T-helper 2 cell (primary cell): ENCODE measurements around the gene PCDHGA4.
A peak's percentile ranks its signal among the peaks of the same experiment; 100 is the strongest.
"Not testable (repeated sequence)": the region's sequence is repeated elsewhere in the genome, so short reads cannot be mapped to it uniquely, and the experiment has no call there.

ENCODE experiments used
- DNase-seq, 5 experiments: peaks; one replicate each; pipeline versions ENCODE4 v3.0.0 to v3.0.0-alpha.2; 2012 to 2022

Gene PCDHGA4

GRCh38 chr5:141384471-141385267, 29.8 kb downstream of the PCDHGA4 start:
- no peak for DNase-seq

- DNase-seq = peak in 1 of 5 experiments; percentile 30
Observed at GRCh38 chr5:141387557-141388311, 32.9 kb downstream of the PCDHGA4 start, which contains the start of gene PCDHGB4. Gene PCDHGB4, plus strand, starts transcription at chr5:141387698. Its CDS starts 187 bp downstream, at chr5:141387885.

- DNase-seq = no peak
Observed at GRCh38 chr5:141388661-141389060, 33.8 kb downstream of the PCDHGA4 start.

- DNase-seq = no peak
Observed at GRCh38 chr5:141389153-141390042, 34.6 kb downstream of the PCDHGA4 start.

- DNase-seq = peak in 1 of 5 experiments; percentile 14
Observed at GRCh38 chr5:141392429-141393198, 37.8 kb downstream of the PCDHGA4 start, which contains the start of gene PCDHGA8. Gene PCDHGA8, plus strand, starts transcription at chr5:141392633. Its CDS starts 181 bp downstream, at chr5:141392814.

GRCh38 chr5:141393267-141393666, 38.4 kb downstream of the PCDHGA4 start:
- DNase-seq = no peak

- DNase-seq = not testable (repeated sequence)
Observed at GRCh38 chr5:141394401-141395187, 39.8 kb downstream of the PCDHGA4 start.

GRCh38 chr5:141397756-141398551, 43.1 kb downstream of the PCDHGA4 start, which contains the start of gene PCDHGB5:
Gene PCDHGB5, plus strand, starts transcription at chr5:141397947. Its CDS starts 181 bp downstream, at chr5:141398128.
- DNase-seq = peak in 1 of 5 experiments; percentile 45

GRCh38 chr5:141398608-141399007, 43.8 kb downstream of the PCDHGA4 start:
- DNase-seq = no peak

GRCh38 chr5:141399555-141400258, 44.9 kb downstream of the PCDHGA4 start:
- no peak for DNase-seq

GRCh38 chr5:141402553-141403243, 47.9 kb downstream of the PCDHGA4 start, which contains the start of gene PCDHGA9:
Gene PCDHGA9, plus strand, starts transcription at chr5:141402778. Its CDS starts 175 bp downstream, at chr5:141402953.
- DNase-seq = no peak

GRCh38 chr5:141403387-141403786, 48.6 kb downstream of the PCDHGA4 start:
- no peak for DNase-seq
